GM12874 (cell line): ENCODE data around the gene UBE2E1.

ENCODE experiments used
- TF ChIP-seq, protein P1 (sequence below): IDR thresholded peaks from 2 replicates; pipeline ENCODE4 v1.5.1; 2011; ENCODE audit warnings: low read depth, mild to moderate bottlenecking, control low read depth, low read length, moderate library complexity; ENCODE audit not compliant: insufficient read depth

The UBE2E1 gene

DNA sequence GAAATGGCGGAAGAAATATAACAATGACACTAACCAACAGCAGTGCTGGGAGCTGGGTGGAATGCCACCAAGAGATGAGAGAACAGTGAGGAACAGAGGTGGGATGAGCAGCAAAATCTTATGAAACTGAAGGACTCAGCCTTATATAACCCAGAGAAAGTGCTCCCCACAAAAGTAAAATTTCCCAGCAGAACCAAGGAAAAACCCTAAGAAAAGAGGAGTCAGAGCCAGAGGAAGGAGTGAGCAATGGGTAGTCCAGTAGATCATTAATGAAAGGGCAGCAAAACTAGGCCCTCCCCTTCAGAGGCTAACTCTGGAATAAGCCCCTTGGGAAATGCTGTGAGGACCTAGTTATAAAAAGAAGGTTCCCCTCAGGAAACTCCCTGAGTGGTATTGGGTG lies 24.7 kb upstream of the UBE2E1 start:
- TF ChIP-seq, protein P1, sequence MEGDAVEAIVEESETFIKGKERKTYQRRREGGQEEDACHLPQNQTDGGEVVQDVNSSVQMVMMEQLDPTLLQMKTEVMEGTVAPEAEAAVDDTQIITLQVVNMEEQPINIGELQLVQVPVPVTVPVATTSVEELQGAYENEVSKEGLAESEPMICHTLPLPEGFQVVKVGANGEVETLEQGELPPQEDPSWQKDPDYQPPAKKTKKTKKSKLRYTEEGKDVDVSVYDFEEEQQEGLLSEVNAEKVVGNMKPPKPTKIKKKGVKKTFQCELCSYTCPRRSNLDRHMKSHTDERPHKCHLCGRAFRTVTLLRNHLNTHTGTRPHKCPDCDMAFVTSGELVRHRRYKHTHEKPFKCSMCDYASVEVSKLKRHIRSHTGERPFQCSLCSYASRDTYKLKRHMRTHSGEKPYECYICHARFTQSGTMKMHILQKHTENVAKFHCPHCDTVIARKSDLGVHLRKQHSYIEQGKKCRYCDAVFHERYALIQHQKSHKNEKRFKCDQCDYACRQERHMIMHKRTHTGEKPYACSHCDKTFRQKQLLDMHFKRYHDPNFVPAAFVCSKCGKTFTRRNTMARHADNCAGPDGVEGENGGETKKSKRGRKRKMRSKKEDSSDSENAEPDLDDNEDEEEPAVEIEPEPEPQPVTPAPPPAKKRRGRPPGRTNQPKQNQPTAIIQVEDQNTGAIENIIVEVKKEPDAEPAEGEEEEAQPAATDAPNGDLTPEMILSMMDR = no peak

DNA sequence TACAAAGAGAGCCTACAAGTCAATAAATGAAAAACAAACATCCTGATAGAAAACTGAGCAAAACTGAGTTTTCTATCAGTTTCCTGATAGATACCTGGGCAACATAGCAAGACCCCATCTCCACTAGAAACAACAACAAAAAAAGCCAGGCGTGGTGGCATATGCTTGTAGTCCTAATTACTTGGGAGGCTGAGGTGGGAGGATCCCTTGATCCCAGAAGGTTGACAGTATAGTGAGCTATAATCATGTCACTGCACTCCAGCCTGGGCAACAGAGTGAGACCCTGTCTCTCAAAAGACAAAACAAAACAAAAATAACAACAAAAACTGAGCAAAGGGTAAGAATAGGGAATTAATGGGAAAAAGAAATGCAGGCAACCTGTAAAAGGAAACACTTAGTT lies 23.9 kb upstream of the UBE2E1 start:
- TF ChIP-seq, protein P1 = no peak

DNA sequence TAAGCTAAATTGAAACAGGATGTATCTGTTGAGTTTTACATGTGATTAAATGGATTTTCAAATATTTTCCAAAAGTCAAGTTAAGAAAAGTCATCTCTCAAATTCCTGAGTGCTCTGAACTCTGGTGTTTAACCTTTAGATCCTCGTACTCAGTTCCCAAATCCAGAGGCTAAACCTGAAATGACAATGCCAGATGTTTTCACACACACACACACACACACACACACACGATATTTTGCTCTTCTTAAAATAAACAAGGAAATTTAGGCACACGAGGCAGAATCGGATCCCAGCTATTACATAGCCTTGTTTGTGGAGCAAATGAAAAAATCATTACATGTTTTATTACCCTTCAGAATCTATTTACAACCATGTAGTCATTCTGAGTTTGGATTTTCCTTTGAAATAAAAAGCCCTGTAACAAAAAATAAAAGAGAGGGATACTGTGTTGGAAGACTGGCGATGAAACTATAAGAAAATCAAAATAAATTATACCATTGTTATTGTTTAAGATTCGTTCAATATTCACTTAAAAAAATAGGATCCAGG lies 20.6 kb upstream of the UBE2E1 start:
- TF ChIP-seq, protein P1 = no peak

DNA sequence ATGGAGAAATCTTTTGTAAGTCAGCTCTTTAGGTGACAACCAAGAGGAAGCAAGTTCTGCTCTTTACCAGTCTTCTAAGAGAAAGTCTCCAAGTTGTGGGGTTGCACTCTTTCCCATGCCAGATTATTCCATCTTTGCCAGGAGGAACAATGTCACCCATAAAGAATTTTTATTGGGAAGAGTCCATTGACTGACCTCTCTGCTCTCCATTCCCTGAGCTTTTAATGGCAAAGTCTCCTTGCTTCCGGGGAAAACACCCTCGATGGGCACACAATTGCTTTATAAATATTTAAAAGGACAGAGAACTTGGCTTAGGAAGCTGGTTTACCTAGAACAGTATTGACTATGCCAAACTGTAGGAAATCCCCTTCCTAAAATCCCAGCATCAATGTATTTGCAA lies 19.9 kb upstream of the UBE2E1 start:
- TF ChIP-seq, protein P1 = no peak

DNA sequence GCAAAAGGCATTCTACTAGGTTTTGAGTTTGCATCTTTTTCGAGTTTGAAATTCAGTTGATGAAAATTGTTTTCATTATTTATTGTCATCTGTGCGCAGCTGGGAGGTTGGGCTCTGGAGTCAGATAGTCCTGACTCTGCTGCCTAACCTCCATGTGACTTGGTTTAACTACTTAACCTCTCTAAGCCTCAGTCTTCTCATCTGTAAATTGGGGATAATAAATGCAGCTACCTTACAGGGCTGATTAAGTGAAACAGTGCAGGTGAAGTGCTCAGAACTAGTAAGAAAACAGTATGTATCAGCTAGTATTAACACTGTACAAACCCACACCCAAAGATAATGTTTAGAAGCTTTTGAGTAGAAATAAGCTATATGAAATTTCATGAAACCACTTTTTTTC lies 14.1 kb upstream of the UBE2E1 start:
- TF ChIP-seq, protein P1 = no peak

DNA sequence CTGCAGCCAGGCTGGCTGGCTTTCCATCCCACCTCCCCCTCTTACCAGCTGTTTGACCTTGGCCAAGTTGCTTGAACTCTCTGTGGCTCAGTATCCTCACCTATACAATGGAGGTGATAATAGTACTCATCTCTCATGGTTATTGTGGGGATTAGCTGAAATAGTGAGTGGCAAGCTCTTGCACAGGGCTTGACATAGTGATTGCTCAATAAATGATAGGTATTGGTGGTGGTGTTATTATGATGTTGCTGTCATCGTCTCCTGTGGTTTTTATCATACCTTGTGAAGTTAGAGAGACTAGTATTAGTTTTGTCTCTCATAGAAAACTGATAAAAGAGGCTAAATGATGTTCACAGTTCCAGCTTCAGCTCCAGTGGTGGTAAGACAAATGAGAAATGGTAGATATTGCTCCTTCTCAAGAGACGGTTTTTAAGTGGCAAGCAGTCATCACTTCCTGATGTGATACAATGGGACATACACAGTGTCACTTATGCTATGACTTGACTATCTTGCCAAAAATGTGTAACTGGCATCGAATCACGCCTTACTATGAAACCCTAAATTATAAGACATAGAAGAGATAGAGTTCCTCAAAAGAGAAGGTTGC lies 12.1 kb upstream of the UBE2E1 start:
- TF ChIP-seq, protein P1 = no peak

DNA sequence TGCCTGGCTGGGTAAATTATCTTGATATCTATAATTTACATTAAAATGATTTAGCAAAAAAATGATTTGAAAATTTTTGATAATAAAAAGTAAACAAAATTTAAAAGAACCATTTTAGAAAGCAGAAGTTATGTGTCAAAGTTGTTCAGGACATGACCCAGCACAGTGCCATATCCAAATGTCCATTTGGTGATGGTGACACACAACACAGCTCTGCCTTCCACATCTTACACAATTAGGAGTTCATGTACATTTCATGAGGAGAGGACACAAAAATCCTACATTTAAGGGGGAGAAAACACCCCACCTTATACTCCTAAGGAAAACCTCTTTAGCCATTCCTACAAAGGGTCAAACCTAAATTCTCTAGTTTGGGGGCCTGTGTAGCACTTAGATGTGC lies 10.7 kb upstream of the UBE2E1 start:
- TF ChIP-seq, protein P1 = no peak
